HG03442 (cell line): ENCODE data around the gene PPARG.

Source experiments
- ATAC-seq: cut with Tn5 transposase; IDR thresholded peaks from one replicate; pipeline ENCODE4 v1.9.1; 2021; ENCODE audit warnings: mild to moderate bottlenecking, moderate library complexity; ENCODE audit not compliant: unreplicated experiment

The PPARG gene

DNA sequence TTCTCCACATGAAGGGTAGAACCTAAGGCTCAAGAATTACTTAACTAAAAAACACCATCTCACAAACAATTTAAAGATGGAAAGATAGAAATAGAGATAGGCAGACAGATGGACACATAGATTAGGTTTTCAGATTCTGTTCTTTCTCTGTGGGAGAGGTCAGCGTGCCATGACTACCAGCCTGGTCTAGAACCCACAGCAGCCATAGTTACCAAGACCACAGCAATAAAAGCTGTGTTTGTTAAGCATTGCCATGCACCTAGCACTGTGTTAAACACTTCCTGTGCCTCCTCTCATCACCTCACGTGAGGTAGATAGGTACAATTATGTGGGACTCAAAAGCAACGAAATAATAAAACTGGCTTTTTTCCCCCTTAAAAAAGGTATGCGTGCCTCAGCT lies 112.3 kb downstream of the PPARG start:
- ATAC-seq = no peak

DNA sequence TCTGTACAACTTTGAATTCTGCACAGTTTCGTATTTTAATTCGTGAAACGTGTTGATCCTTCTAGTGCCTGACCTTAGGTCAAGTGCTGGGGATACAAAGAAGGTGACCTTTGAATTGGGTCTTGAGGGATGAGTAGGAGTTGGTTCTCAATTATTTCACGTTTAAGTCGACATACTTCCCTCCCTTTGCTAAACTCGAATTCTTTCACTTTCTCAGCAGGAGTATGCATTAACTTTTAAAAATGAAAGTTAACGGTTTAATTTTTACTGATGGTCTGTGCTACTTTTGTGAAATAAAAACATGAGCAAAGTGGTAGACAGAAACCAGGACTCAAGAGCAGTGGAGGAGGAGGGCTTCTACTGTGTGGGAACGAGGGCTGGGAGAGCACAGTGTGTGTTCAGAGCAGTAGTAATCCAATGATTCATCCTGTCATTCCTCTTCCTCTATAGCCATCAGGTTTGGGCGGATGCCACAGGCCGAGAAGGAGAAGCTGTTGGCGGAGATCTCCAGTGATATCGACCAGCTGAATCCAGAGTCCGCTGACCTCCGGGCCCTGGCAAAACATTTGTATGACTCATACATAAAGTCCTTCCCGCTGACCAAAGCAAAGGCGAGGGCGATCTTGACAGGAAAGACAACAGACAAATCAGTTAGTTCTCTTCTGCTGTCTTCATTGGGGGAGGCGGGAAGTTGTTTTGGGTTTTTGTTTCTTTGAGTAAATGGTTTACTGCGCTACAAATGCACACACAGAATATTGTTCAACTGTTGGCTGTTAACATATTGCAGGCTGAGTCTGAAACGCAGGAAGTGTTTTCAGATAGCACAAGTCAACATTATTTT lies 116.8 kb downstream of the PPARG start:
- ATAC-seq = no peak

DNA sequence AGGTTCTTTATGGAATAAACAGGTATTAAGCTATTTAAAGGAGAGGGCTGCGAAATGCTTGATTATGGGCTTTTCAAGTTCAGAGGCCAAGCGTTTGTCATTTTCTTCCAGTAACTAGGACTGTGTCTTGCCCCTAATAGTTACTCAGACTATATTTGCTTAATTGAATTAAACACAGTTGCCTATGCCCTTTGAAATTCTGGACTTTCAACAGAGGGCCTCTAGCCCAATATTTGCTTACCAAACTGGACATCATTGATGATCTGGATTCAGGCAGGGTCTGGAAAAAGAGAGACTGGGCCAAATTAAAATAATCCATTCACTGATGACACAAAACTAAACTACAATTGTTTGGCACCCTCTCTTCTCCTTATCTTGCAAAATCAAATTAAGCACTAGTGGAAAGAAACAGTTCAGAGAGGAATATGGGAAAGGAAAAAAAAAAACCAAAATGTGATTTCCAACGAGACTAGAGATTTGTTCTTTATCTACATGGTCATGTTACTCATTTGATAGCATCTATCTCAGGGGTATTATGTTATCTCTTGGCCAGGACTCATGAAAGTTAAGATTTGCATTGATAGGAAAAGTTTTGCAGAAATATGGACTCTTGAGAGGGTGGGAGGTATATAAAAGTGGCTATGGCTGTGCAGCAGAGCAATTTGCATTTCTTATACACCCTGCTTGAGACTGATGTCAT lies 120.3 kb downstream of the PPARG start:
- ATAC-seq = no peak

DNA sequence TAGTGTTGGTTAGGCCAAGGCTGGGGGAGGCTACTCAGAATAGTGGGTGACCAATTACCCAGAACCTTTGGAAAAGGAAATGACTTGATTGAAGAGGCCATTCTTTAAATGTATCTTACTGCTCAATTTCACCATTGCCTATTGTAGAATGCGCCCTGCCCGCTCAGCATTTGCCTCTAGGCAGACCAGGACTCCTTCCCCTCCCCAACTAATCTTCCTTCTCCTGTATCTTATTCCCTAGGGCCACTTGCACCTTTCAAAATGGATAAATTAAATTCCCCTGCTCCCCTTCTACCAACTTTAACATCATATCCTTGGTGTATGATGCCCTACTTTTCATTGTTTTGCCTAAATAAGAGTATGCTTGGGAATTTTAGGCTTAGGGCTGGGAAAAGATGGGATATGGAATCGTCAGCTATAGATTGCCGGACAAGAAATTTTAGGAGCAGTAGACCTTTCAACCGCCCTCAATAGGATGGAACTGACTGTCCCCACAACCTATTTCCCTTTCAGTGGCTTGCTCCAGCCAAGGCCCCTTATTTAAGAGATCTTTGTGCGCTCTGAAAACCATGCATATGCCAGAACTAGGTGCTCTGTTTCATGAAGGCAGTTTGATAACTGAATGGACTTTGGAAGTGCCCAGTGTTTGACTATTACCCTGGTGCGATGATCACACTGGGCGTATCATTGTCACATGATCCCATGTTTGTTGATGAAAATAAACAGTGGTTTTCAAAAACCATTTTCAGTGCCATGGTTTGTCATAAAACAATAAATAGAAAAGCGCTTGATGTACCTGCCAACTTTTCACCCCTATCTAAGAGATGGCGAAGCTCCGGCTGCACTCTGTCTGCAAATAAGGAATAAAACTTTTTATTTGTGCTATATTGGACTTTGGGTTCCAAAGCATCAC lies 121.1 kb downstream of the PPARG start:
- no peak for ATAC-seq

DNA sequence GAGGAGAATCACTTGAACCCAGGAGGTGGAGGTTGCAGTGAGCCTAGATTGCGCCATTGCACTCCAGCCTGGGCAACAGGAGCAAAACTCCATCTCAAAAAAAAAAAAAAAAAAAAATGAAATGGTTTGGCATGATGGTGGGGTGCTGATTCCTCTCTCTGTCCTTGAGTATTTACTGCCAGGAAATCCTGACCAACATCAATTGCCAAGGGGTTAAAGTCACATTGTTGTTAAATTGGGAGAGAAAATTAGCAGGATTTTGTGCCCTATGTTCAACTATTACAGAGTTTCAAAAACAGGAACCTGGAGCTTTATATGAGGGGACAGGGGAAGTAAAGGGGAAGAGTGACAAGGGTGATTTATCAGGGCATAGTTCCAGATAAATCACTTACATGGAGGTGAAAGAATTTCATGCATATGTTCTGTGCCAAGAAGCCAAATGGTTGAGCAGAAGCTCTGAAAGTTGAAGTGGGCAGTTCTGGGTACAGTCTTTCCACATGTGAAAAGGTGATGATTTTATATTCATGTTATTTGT lies 124.9 kb downstream of the PPARG start:
- no peak for ATAC-seq

DNA sequence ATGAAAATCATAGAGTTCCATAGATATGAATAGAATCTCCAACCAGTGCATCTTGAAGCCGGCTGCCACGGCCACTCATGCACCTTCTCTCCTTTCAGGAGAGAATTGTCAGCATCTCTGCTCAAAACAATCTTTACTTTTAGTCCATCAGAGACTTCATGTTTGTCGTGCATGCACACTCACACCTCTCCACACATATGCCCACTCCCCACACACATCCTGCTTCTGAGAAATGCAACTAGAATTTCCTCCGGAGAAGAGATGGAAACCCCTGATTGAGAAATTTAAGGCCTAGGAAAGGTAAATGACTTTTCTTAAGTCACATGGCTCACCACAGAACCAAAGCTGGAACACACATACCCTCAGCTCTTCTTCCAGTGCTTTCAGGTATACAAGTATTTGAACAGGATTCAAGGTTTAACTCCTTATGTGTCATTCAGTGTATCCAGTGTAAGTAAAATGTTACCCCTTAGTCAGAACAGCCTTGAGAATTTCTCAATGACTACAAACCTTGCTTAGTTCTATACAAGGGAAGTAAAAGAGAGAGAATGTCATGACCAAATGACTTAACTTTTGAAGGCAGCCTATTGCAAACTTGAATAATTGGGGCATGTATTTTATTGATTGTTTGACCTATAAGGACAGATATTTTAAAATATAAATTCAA lies 126.3 kb downstream of the PPARG start:
- no peak for ATAC-seq

DNA sequence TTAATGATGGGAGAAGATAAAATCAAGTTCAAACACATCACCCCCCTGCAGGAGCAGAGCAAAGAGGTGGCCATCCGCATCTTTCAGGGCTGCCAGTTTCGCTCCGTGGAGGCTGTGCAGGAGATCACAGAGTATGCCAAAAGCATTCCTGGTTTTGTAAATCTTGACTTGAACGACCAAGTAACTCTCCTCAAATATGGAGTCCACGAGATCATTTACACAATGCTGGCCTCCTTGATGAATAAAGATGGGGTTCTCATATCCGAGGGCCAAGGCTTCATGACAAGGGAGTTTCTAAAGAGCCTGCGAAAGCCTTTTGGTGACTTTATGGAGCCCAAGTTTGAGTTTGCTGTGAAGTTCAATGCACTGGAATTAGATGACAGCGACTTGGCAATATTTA lies 127.9 kb downstream of the PPARG start:
- no peak for ATAC-seq

DNA sequence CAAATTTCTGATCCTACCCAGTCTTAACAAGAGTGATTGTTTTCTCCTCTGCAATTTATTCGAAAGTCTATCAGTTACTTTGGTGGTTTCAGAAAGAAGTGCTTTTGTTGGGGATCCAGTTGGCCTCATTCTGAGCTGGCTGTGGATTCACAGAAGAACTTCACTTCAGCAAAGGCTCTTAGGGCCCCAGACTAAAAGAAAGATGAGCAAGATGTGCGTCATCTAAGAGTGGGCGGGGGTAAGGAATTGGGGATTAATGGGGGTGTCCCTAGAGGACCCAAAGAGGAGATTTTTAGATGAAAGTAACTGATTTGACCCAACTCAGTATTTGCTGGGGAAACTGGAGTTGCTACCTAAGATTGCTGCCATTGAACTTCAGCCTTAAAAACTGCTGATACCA lies 131.5 kb downstream of the PPARG start:
- no peak for ATAC-seq

DNA sequence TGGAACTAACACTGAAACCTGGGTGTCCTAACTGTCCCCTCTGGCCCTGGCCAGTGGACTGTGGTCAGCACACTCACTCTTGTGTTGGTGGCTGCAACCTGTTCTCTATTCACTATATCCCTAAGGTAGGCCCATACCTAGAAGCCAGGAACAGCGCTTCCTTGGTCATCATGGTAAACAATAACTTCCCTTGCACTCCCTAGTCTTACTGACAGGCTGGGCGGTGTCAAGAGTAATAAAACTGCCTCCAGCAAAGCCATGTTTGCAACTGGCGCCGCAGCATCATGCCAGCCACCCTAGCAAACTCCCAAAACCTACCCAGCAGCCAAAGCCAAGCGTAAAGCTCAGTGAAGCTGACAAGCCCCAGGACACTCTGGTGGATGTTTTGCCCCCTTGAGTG lies 132.3 kb downstream of the PPARG start:
- no peak for ATAC-seq

DNA sequence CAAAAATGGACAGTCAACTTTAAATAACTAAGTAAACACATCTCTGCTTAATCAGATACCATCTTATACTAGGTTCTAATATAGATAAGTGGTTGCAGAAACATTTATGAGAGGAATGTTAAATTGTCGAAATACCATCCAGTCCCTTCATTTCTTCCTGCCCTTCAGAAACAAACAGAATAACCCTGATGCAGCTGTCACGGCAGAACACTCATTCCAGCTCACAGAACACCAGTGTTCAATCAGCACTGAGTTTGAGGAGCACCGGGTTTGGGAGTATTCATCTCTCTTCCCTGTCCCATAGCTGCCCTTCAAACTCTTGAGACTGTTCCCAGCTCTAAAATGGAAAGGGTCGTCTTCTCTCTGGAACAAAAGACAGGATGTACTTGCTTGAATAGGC lies 134.3 kb downstream of the PPARG start:
- ATAC-seq = no peak

DNA sequence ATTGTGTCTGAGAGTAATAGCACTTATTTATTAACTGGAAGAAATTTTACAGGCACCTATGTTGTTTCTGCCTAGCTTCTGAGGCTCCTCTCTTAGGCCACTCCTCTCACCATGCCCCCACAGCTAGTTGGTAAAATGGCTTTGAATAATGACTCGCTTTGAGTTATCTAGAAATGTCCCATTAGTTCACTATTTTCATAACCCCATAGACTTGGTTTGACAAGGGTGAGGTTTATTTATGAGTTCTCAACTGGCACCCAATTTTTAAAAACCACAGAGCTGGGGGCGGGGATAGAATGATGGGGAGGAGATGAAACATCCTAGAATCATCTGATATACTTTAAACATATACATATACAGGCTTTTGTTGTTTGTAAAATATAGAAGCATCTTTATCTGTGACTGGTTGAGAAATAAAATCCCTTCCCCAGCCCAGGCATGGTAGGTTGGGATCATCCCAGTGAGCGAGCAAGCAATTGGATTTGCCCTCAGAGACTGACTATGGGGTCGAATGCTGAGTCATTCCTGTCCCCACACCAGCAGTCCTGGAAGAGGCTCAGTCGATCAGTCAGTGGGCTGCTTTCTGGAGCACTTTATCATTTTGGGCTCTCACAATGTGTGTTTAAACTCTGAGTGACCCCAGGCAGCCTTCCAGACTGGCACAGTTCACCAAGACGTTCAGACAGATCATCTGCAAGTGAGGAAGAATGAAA lies 135.2 kb downstream of the PPARG start:
- no peak for ATAC-seq

DNA sequence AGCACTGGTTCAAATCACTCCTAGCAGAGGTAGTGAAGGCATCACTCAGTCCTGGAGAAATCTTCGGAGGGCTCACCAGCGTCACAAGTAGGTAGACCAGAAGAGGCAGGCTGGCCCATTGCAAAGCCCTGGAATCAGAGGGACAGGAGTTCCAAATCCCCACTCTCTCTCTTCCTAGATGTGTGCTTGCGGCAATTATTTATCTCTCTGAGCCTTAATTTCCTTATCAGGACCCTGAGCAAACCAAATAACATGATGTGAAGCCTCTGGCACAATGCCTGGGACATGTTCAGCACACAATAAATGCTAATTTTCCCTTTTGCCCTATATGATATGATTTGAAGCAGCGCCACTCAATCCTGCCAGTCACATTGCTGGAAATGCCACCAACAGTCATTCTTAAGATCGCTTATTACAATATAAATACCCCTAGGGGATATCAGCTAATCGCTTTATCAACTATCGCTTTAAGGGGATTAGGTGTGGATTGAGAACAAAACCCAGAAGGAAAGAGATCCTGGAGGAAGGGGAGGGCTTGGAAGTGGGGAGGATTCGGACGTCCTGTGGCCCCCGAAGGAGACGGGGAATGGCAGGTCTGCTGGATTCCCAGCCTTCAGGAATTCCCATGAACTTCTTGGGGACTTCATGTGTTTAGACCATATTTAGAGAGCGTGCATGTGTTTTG lies 135.9 kb downstream of the PPARG start:
- no peak for ATAC-seq

DNA sequence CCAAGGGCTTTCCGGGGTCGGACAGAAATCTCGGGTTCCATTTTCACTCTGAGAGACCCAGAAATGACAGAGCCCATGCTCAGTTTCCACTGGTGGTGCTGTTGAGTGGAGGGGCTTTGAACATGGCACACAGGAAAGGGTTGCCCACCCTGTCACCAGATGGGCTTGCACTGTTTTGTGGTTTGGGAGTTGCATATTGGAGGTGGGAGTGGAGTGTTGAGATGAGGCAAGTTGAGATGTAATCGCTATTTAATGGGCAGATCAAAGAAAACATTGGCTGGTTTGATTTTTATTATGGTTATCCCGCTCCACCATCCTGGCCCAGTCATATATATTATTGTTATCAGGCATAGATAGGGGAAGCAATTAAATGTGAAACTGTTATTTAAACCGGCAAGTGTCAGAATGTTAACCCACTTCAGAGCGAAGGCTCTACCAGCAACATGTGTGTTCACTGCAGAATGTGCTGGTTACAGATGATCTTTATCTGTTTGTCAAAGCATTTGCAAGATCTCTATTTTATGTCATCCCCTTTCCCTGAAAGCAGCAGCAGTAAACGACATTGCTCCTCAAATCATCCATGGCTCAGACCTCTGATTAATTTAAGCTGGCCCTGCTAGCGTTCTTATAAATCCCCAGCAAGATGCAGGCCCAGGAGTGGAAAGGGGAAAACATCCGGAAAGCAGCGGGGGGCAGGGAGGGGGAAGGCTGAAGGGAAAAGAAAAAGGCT lies 137.1 kb downstream of the PPARG start:
- ATAC-seq = no peak

DNA sequence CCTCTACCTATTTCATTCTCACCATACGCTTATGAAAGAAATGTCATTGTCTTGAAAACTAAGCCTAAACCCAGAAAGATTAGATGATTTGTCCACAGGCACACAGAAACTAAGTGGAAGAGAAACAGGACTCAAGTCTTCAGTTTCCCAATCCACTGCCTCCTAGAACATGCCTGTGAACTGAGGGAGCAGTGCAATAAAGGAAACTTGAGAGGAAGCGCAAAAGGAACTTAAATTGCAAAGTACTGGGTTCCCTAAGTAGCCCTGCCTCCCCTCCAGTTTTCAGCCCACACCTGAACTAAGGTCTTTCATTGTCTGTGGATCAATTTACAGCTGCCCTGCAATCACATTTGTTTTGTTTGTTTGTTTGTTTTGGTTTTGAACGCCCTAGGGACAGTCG lies 138.7 kb downstream of the PPARG start:
- no peak for ATAC-seq

DNA sequence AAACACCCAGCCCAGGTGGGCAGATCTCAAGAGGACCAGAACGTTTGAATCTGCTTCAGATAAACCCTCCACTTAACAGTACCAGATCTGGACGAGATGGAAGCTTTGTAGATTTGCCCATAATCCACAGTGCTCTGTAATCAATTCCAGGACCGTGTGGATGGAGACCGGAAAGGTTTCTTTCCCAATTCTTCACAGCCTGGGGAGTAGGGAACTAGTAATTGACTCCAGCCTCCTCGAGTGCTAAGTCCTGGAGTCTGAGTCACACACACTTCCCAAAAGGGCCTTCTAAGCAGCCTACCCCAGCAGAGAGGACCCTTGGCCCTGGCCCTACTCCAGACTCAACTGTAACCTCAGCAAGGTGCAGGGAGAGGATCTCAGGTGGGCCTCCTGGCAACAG lies 139.3 kb downstream of the PPARG start:
- ATAC-seq = no peak

DNA sequence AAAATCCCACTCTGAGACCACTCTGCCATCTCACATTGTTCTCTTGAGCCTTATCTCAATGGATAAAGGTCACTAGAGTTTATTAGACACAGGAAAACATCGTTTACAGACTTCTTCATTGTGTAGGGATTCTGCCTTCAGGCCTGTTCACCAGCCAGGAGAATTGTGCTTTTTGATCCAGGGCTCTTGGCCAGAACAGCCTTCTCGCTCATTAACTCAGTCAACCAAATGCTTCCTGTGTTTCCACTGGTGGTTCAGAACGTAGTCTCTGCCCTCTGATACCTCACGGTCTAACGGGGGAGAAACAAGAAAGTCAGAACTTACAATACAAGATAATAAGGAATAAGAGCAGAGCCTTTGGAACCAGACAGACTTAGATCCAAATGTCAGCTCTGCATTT lies 141.2 kb downstream of the PPARG start:
- ATAC-seq = no peak

DNA sequence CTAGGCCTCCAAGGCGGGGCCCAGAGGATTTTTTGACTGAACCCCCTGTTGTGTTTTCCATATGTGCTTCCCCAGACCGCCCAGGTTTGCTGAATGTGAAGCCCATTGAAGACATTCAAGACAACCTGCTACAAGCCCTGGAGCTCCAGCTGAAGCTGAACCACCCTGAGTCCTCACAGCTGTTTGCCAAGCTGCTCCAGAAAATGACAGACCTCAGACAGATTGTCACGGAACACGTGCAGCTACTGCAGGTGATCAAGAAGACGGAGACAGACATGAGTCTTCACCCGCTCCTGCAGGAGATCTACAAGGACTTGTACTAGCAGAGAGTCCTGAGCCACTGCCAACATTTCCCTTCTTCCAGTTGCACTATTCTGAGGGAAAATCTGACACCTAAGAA lies 145.0 kb downstream of the PPARG start:
- no peak for ATAC-seq

DNA sequence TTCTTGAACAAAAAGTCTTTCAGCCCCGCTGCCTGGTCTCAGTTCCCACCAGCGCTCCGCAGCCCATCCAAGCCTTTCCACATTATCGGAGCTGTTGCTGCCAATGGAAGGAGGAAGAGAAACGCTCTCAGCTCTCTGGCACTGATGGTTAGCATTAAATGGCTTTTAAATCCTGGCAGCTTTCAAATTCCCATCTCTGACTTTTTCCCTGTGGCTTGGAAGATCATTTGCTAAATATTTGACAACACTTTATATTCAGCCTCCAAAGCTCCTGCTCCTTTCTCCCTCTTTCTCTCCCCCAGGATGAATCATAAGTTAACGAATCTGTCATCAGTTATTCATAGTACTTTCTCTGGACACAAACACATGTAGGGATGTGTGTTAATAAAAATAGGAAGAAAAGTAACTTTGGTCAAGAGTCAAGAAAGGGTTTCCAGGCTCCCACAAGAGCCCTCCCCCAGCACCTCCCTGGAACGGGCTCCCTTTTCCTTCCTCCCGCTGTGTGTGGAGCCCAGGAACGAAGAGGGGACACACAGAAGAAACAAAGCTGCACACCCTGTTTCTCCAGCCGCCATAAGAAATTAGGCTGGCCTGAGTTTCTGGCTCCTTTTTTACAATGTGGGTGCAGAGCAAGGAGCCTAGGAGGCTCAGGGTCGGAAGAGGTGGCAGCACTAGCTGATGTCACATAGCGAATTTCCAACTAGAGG lies 147.8 kb downstream of the PPARG start:
- no peak for ATAC-seq
